Pancreas (tissue), 10 donors: ENCODE data around the gene SLC2A4. TPM values are rescaled to one million over a fixed set of nuclear protein-coding genes. Genes with fewer than 3 reads are reported as not detected.
A peak's percentile ranks its signal among the peaks of the same experiment; 100 is the strongest.

Experiments used
- ATAC-seq, 4 donors: fragments of 200-7000 bp; cut with Tn5 transposase; one replicate each; pipeline versions ENCODE4 v1.8.0 to v1.9.1; 2020; ENCODE audit warnings: mild to moderate bottlenecking in 4 of 4, moderate library complexity in 4 of 4
- DNase-seq, 6 donors: peaks; one replicate each; pipeline ENCODE4 v3.0.0-alpha.2; 2020
- FAIRE-seq: peaks from 2 replicates; lab custom pipeline; 2012; peaks lifted over from hg19 to GRCh38; lab: Jason Lieb, UNC
- H3K27ac ChIP-seq, 4 donors: fragments of 200-600 bp; sonication (generic); 1 replicate in 3 of 4; 2 replicates in 1 of 4; pipeline versions ENCODE4 v1.5.0 to v1.8.0; 2020
- H3K27me3 ChIP-seq, 4 donors: fragments of 200-600 bp; one replicate each; pipeline ENCODE4 v1.8.0; 2021
- H3K36me3 ChIP-seq, 3 donors: fragments of 200-600 bp; sonication (generic) in 1 of 3; one replicate each; pipeline versions ENCODE4 v1.5.0 to v1.8.0; 2020 to 2021
- H3K4me1 ChIP-seq, 3 donors: fragments of 200-600 bp; one replicate each; pipeline ENCODE4 v1.8.0; 2021
- H3K4me3 ChIP-seq, 4 donors: fragments of 200-600 bp; sonication (generic) in 2 of 4; one replicate each; pipeline versions ENCODE4 v1.5.0 to v1.8.0; 2020 to 2021
- H3K9me3 ChIP-seq, 4 donors: fragments of 200-600 bp; one replicate each; pipeline ENCODE4 v1.8.0; 2021
- WGBS, 2 donors: extraction: QIAGEN DNeasy Blood & Tissue Kit; methylation state at CpG; one replicate each; pipeline ENCODE4 v1.1.7; 2013; 5-methylcytosine and 5-hydroxymethylcytosine counted together
- intact Hi-C, 3 donors: fragments of 100-400 bp; cut with DNase I; formaldehyde crosslinking; loops; one replicate each; pipeline versions ENCODE4 v1.11.1 to v1.14.2; 2022
- polyA plus RNA-seq, 2 donors: library from polyadenylated mRNA; stranded (reverse); fragments of 200-250 nt; gene quantifications; one replicate each; pipeline ENCODE4 v1.2.3, GENCODE V29; 2013
- total RNA-seq, 6 donors: library from RNA; stranded (reverse); fragmentation: NEBNext Ultra II Directional in 4 of 6; extraction: Animal tissue kit (Norgen Biotek cat#: 25700) in 4 of 6; gene quantifications; one replicate each; pipeline versions ENCODE4 v1.2.1 to v1.2.4, GENCODE V29; 2021 to 2023
- TF ChIP-seq, protein P1 (sequence below), 4 donors: fragments of 200-600 bp; sonication (generic) in 3 of 4; IDR thresholded peaks; one replicate each; pipeline versions ENCODE4 v1.5.0 to v1.8.0; 2021; ENCODE audit warnings: antibody characterized with exemption in 4 of 4
- donor health status: healthy with polysubstance abuse.
- donor health status: DM: no; HTN: no; CAD: no; lungs with moderate emphysema.
- donor health status: DM: no; HTN: no; CAD: no.
- donor health status: control.
- donor health status: control.
- donor health status: Bipolar disorder and iron deficiency.
- donor health status: DM: yes; HTN: yes; CAD: no.
- donor health status: DM: no; HTN: no; CAD: no.
- donor health status: DM: no; HTN: no; CAD: no.
- donor health status: DM: yes; HTN: yes; CAD: no.

SLC2A4 gene
- total and polyA plus RNA-seq, 8 donors, result 0.16 to 1.8 (median 0.60) TPM

DNA sequence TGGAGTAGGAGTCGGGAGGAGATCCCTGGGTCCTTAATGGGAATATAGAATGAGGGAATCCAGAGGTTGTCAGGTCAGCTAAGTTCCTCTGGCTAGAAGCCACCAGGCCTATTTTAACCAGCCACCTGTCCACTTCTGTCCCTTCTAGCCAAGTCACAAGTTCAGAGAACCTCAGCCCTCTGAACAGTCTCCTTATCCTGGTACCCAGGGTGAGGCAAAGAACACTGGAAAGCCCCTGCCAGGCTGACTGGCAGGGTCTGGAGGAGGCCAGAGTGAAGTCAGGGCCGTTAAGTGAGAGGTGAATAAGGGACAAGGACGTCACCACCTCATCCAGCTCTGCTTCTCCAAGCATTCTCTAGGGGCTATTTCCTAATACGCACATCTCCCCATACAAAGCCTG, 32.7 kb upstream of the SLC2A4 start:
- H3K36me3 ChIP-seq, result peaks cover 0 to 4% (median 0%) of the 10 kb centered on the region in 3 donors
- no peaks in the 10 kb centered on the region for H3K27me3 ChIP-seq
- intact Hi-C loops, result no loop called here
- no peak for ATAC-seq
- no peak overlapping the region for H3K27ac ChIP-seq
- WGBS, 2 donors, result 55 to 65% methylated on average over 4 of the region's 4 CpGs
- no peak for FAIRE-seq
- H3K4me1 ChIP-seq, result peaks cover 8 to 30% (median 11%) of the 10 kb centered on the region in 3 donors
- no peaks in the 10 kb centered on the region for H3K9me3 ChIP-seq
- TF ChIP-seq, protein P1, sequence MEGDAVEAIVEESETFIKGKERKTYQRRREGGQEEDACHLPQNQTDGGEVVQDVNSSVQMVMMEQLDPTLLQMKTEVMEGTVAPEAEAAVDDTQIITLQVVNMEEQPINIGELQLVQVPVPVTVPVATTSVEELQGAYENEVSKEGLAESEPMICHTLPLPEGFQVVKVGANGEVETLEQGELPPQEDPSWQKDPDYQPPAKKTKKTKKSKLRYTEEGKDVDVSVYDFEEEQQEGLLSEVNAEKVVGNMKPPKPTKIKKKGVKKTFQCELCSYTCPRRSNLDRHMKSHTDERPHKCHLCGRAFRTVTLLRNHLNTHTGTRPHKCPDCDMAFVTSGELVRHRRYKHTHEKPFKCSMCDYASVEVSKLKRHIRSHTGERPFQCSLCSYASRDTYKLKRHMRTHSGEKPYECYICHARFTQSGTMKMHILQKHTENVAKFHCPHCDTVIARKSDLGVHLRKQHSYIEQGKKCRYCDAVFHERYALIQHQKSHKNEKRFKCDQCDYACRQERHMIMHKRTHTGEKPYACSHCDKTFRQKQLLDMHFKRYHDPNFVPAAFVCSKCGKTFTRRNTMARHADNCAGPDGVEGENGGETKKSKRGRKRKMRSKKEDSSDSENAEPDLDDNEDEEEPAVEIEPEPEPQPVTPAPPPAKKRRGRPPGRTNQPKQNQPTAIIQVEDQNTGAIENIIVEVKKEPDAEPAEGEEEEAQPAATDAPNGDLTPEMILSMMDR (IDR thresholded peaks at IDR 0.05), result no peak
- DNase-seq, result no peak
- no peak overlapping the region for H3K4me3 ChIP-seq

DNA sequence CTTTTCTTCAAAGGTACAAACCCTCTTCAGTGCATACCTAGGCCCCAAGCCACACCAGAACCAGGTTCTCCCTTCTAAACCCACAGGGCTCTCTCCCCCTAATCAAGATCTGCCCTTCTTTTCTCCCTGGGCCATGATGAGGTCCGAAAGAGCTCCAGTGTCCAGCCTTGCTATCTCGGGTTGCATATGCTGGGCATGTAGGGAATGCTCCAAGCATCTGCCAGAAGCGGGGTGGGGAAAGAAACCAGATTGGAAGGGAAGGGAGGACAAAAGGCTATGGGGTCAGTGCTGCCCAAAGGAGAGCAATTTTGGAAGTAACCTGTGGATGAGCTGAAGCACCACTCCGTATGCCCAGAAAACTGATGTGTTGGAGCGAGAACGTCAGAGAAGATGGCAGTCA, 32.3 kb upstream of the SLC2A4 start:
- H3K9me3 ChIP-seq, result no peaks in the 10 kb centered on the region
- H3K27ac ChIP-seq, result no peak overlapping the region
- FAIRE-seq, result no peak
- H3K4me3 ChIP-seq, result no peak overlapping the region
- H3K4me1 ChIP-seq, result peaks cover 8 to 27% (median 11%) of the 10 kb centered on the region in 3 donors
- TF ChIP-seq, protein P1 (IDR thresholded peaks at IDR 0.05), result no peak
- WGBS, 2 donors, result 71 to 77% methylated on average over 6 of the region's 6 CpGs
- ATAC-seq, result no peak
- no peaks in the 10 kb centered on the region for H3K27me3 ChIP-seq
- intact Hi-C loops, result no loop called here
- no peak for DNase-seq
- peaks cover 0 to 4% (median 0%) of the 10 kb centered on the region in 3 donors for H3K36me3 ChIP-seq

DNA sequence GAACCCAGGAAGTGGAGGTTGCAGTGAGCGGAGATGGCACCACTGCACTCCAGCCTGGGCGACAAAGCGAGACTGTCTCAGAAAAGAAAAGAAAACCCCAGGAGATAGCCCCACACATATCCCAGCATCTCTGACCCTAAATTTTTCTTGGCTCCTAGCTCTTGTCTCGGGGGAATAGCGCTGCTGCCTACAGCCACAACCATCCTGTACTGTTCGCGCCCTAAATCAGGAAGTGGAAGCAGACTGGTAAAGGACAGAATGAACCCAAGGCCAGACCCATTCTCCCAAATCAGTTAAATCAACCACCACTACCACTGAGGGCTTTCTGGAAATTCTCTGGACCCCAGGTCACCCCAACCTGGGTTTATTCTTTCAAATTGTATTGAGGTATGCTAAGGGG, 31.7 kb upstream of the SLC2A4 start:
- Histone ChIP-seq H3K27ac (peak overlapping the region in 1 of 4 donors; percentile 12), H3K27me3 (no peaks in the 10 kb centered on the region), H3K4me1 (peaks cover 8 to 27% (median 11%) of the 10 kb centered on the region in 3 donors), H3K4me3 (peak overlapping the region in 3 of 4 donors; percentile 86 to 97 (median 95)), H3K9me3 (no peaks in the 10 kb centered on the region), H3K36me3 (peaks cover 0 to 7% (median 0%) of the 10 kb centered on the region in 3 donors)
- ATAC-seq (no peak), FAIRE-seq (no peak), DNase-seq (no peak)
- intact Hi-C loops, result no loop called here
- WGBS, 2 donors, result 83 to 86% methylated on average over 7 of the region's 7 CpGs
- TF ChIP-seq, protein P1 (IDR thresholded peaks at IDR 0.05), result no peak

DNA sequence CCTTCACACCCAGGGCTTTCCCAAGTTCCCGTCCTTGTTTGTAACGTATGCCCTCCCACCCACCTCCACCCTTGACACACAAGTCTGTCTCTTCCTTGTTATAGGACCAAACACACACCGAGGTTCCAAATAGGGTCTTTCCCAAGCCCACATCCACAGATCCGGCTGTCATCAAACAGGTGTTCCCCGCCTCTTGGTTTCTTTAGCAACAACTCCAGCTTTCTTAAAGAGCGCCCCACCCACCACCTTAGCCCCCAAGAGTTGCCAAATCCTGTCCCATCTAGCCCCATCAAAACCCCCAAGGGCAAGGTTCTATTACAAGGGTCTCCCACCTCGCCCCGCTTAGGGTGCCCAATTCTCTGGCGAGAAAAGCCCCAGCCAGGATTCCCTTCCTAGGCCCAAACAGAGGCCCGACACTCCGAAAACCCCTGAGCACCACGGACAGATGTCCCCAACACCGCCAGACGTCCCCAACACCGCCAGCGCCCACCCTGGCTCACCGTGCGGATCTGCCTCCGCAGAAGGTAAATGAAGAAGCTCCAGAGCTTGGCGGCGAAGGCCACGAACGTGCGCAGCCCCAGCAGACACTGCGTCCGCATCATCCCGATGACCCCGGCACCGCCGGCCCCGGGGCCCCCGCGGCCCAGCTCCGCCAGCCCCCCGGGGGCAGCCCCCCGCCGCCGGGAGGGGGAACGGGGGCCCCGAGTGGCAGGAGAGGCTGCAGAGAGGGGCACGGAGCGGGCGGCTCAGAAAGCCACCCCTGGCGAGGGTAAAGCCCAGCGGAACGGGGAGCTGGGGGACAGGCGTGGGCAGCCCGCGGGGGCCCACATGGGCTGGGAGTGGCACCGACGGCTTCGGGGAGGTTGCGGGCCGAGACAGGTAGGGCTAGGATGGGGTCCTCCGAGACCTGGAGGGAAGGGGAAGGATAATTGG, 30.6 kb upstream of the SLC2A4 start:
- Histone ChIP-seq H3K4me1 (peaks cover 8 to 27% (median 11%) of the 10 kb centered on the region in 3 donors), H3K4me3 (peak overlapping the region; percentile 86 to 97 (median 90)), H3K9me3 (no peaks in the 10 kb centered on the region), H3K27ac (peak overlapping the region; percentile 99 to 100 (median 100)), H3K27me3 (no peaks in the 10 kb centered on the region), H3K36me3 (peaks cover 0 to 15% (median 1%) of the 10 kb centered on the region in 3 donors)
- FAIRE-seq (no peak), DNase-seq (peak in 4 of 6 donors; percentile 50 to 88 (median 69)), ATAC-seq (peak in 1 of 4 donors; percentile 1)
- 1 to 2% methylated on average over 45 to 55 of the region's 55 CpGs for WGBS, 2 donors
- intact Hi-C loops, result no loop called here
- TF ChIP-seq, protein P1 (IDR thresholded peaks at IDR 0.05), result no peak
